K562 (cell line): ENCODE data around the gene OR56A5. TPM values are rescaled to one million over a fixed set of nuclear protein-coding genes. Genes with fewer than 3 reads are reported as not detected.

Source experiments
- ATAC-seq: fragments of 200-7000 bp; cut with Tn5 transposase; 3 replicates; pipeline ENCODE4 v1.9.1; 2020; ENCODE audit warnings: moderate library complexity
- BruUV-seq: library from RNA; stranded (reverse); fragments of 400-500 nt; replicated peaks from 2 replicates; lab custom pipeline; 2021; lab: Mats Ljungman, UMichigan
- CTCF ChIA-PET: fragments of 300-600 bp; formaldehyde crosslinking; extraction: SDS; loops from one replicate; lab custom pipeline; 2021; ENCODE audit warnings: low intra/inter-chr PET ratio; lab: Yijun Ruan, JAX
- POLR2A ChIA-PET: fragments of 300-600, 350-650 bp; sonication (Branson Sonifier 250); formaldehyde crosslinking; extraction: SDS; loops from one replicate; lab custom pipeline; 2021; ENCODE audit warnings: antibody characterized with exemption, inconsistent platforms; lab: Yijun Ruan, JAX
- DNase-seq, 4 experiments: peaks; one replicate each; pipeline versions ENCODE4 v3.0.0 to v3.0.0-alpha.2; 2011 to 2018; ENCODE audit warnings: low spot score in 3 of 4, mixed read lengths in 3 of 4; ENCODE audit errors: extremely low read depth in 1 of 4
- FAIRE-seq: peaks from 2 replicates; lab custom pipeline; 2011; peaks lifted over from hg19 to GRCh38; lab: Jason Lieb, UNC
- H2AFZ ChIP-seq: 2 replicates; pipeline ENCODE4 v1.6.0; 2011; ENCODE audit warnings: low read depth, low read length, control low read depth, inconsistent platforms
- H3K27ac ChIP-seq: fragments of 200-600 bp; 3 replicates; pipeline ENCODE4 v1.8.0; 2011; ENCODE audit warnings: low read depth, mild to moderate bottlenecking, control low read depth, inconsistent platforms, low read length, moderate library complexity, mixed read lengths; ENCODE audit errors: extremely low read depth
- H3K27me3 ChIP-seq, 2 experiments: fragments of 300-600 bp in 1 of 2; 2 replicates in 1 of 2; 3 replicates in 1 of 2; pipeline versions ENCODE4 v1.6.0 to v1.8.0; 2011; ENCODE audit warnings: inconsistent platforms in 2 of 2, low read length in 2 of 2, mild to moderate bottlenecking in 1 of 2, mixed read lengths in 1 of 2, moderate library complexity in 1 of 2; ENCODE audit not compliant: control insufficient read depth in 2 of 2, insufficient read depth in 2 of 2
- H3K36me3 ChIP-seq: fragments of 300-600 bp; 3 replicates; pipeline ENCODE4 v1.8.0; 2011; ENCODE audit warnings: mild to moderate bottlenecking, low read length, inconsistent platforms; ENCODE audit not compliant: control insufficient read depth, insufficient read depth
- H3K4me1 ChIP-seq, 2 experiments: fragments of 200-600 bp in 1 of 2; replicated peaks in 1 of 2; 2 replicates in 1 of 2; 3 replicates in 1 of 2; pipeline versions ENCODE4 v1.5.1 to v1.8.0; 2011; ENCODE audit warnings: inconsistent platforms in 2 of 2, low read length in 2 of 2, mild to moderate bottlenecking in 1 of 2, mixed read lengths in 1 of 2, moderate library complexity in 1 of 2; ENCODE audit not compliant: control insufficient read depth in 2 of 2, insufficient read depth in 2 of 2
- H3K4me2 ChIP-seq: 2 replicates; pipeline ENCODE4 v1.6.1; 2011; ENCODE audit warnings: low read length, control low read depth, inconsistent platforms, mixed read lengths; ENCODE audit not compliant: insufficient read depth
- H3K4me3 ChIP-seq: fragments of 200-600 bp; sonication (generic), shearing (Covaris generic); 2 replicates; pipeline ENCODE4 v1.5.1; 2016; ENCODE audit warnings: control low read depth, inconsistent platforms
- H3K79me2 ChIP-seq: fragments of 200-600 bp; 3 replicates; pipeline ENCODE4 v1.8.0; 2011; ENCODE audit warnings: low read length, inconsistent platforms; ENCODE audit not compliant: control insufficient read depth, insufficient read depth
- H3K9ac ChIP-seq, 2 experiments: 2 replicates each; pipeline versions ENCODE4 v1.6.0 to v1.6.1; 2011; ENCODE audit warnings: low read depth in 2 of 2, low read length in 2 of 2, control low read depth in 1 of 2, inconsistent platforms in 1 of 2, mild to moderate bottlenecking in 1 of 2, mixed read lengths in 1 of 2; ENCODE audit not compliant: insufficient read depth in 1 of 2
- H3K9me1 ChIP-seq: one replicate; pipeline ENCODE4 v1.6.0; 2011; ENCODE audit warnings: inconsistent platforms, mild to moderate bottlenecking, low read length, moderate library complexity; ENCODE audit not compliant: control insufficient read depth, insufficient read depth
- H3K9me3 ChIP-seq: replicated peaks from 2 replicates; pipeline ENCODE4 v1.5.1; 2011; ENCODE audit warnings: low read depth, low read length, inconsistent platforms; ENCODE audit not compliant: control insufficient read depth, insufficient read depth
- H4K20me1 ChIP-seq: replicated peaks from 2 replicates; pipeline ENCODE4 v1.6.1; 2011; ENCODE audit warnings: low read length, inconsistent platforms, mixed read lengths; ENCODE audit not compliant: control insufficient read depth, insufficient read depth
- CHD4 ChIP-seq: fragments of 200-600 bp; sonication (generic); IDR thresholded peaks from 3 replicates; pipeline ENCODE4 v1.6.1; 2012; ENCODE audit warnings: low read depth, mild to moderate bottlenecking, mixed read lengths, low read length, inconsistent platforms; ENCODE audit not compliant: insufficient read depth, insufficient replicate concordance, poor library complexity, severe bottlenecking
- HCFC1 ChIP-seq: IDR thresholded peaks from 2 replicates; pipeline ENCODE4 v1.6.1; 2012; ENCODE audit warnings: low read depth, low read length, improper control_type of control experiment
- KLF6 ChIP-seq: fragments of 250-450 bp; sonication (Bioruptor Pico); IDR thresholded peaks from 2 replicates; pipeline ENCODE4 v1.4.0; 2020; ENCODE audit warnings: mild to moderate bottlenecking, moderate library complexity, borderline replicate concordance
- NONO ChIP-seq, 2 experiments: fragments of 200-400 bp in 1 of 2; fragments of 450-650 bp in 1 of 2; formaldehyde crosslinking in 1 of 2; IDR thresholded peaks; 2 replicates each; pipeline ENCODE4 v1.6.1; 2017; ENCODE audit warnings: low read depth in 2 of 2, mild to moderate bottlenecking in 2 of 2, moderate library complexity in 2 of 2, low read length in 1 of 2
- PBX2 ChIP-seq, 2 experiments: IDR thresholded peaks in 1 of 2; conservative IDR thresholded peaks in 1 of 2; 2 replicates each; pipeline ENCODE4 v1.6.1; 2016; ENCODE audit warnings: low read depth in 2 of 2, mild to moderate bottlenecking in 1 of 2, missing compliant biosample characterization in 1 of 2, missing genetic modification characterization in 1 of 2, moderate library complexity in 1 of 2
- ZBTB7A ChIP-seq: IDR thresholded peaks from 2 replicates; pipeline ENCODE4 v1.6.1; 2011; ENCODE audit warnings: low read depth, mild to moderate bottlenecking, low read length, moderate library complexity, borderline replicate concordance; ENCODE audit not compliant: control insufficient read depth
- WGBS: fragments of 100-300 bp; shearing (Covaris generic); methylation state at CpG from one replicate; pipeline ENCODE4 v1.1.6; 2016; ENCODE audit warnings: low coverage, mixed read lengths; ENCODE audit not compliant: insufficient coverage; ENCODE audit errors: missing lambda C conversion rate; 5-methylcytosine and 5-hydroxymethylcytosine counted together
- in situ Hi-C: fragments of 300-500 bp; cut with MboI; formaldehyde crosslinking; loops from 4 replicates; pipeline ENCODE4 v1.15.0; 2018; ENCODE audit warnings: inconsistent platforms, mixed read lengths
- intact Hi-C: fragments of 100-400 bp; cut with micrococcal nuclease; formaldehyde crosslinking; loops from 2 replicates; pipeline ENCODE4 v1.14.2; 2022
- polyA plus RNA-seq, 8 experiments: library from polyadenylated mRNA; depleted of rRNA in 4 of 8; stranded (reverse) in 5 of 8; unstranded in 3 of 8; fragments of >200 nt; fragmentation: Nextera tagmentation in 2 of 8; fragmentation: Illumina TruSeq in 1 of 8; extraction: Ambion mirVana in 2 of 8; extraction: Trizol in 1 of 8; gene quantifications; 2 replicates each; pipeline versions ENCODE4 v1.2.1 to v1.2.3, GENCODE V29; 2011 to 2014; ENCODE audit warnings: inconsistent platforms in 1 of 8, missing spikeins in 1 of 8
- total RNA-seq, 7 experiments: library from RNA; depleted of rRNA in 6 of 7; stranded (reverse); fragments of >200 nt in 6 of 7; fragmentation: Illumina TruSeq in 2 of 7; extraction: Trizol in 2 of 7; gene quantifications; 2 replicates each; pipeline versions ENCODE4 v1.2.1 to v1.2.3, GENCODE V29; 2011 to 2021; ENCODE audit warnings: low replicate concordance in 1 of 7
- TF ChIP-seq, protein P1 (sequence below): fragments of 450-650 bp; IDR thresholded peaks from 2 replicates; pipeline ENCODE4 v1.6.1; 2017; ENCODE audit warnings: antibody characterized with exemption, mild to moderate bottlenecking

The OR56A5 gene
- total and polyA plus RNA-seq, 9 of the 15 experiments (the other 6 are each of a cell fraction or from before 2014, with no cell fraction given), result not detected

GRCh38 chr11:6012035-6012668 is 43.9 kb upstream of the OR56A5 start:
- FAIRE-seq, result no peak
- Histone ChIP-seq H3K4me1 (no peaks in the 10 kb centered on the region), H3K79me2 (no peaks in the 10 kb centered on the region), H3K36me3 (no peaks in the 10 kb centered on the region), H3K9me3 (no peaks in the 10 kb centered on the region; the same call in 1 of the 2 replicates), H2AFZ (no peak overlapping the region), H3K4me3 (no peak overlapping the region), H3K9me1 (no peaks in the 10 kb centered on the region), H3K9ac (no peak overlapping the region), H3K4me2 (no peak overlapping the region), H3K27me3 (no peaks in the 10 kb centered on the region), H3K27ac (no peak overlapping the region), H4K20me1 (no peaks in the 10 kb centered on the region)
- DNase-seq, result no peak
- in situ Hi-C loops, result no loop called here
- ATAC-seq, result no peak
- intact Hi-C loops, result no loop called here
- CTCF ChIA-PET, result no interaction called here
- POLR2A ChIA-PET, result no interaction called here
- TF ChIP-seq HCFC1, result no peak
- no TSS peak for BruUV-seq
- WGBS, result 0% methylated on average over 4 of the region's 4 CpGs

DNA sequence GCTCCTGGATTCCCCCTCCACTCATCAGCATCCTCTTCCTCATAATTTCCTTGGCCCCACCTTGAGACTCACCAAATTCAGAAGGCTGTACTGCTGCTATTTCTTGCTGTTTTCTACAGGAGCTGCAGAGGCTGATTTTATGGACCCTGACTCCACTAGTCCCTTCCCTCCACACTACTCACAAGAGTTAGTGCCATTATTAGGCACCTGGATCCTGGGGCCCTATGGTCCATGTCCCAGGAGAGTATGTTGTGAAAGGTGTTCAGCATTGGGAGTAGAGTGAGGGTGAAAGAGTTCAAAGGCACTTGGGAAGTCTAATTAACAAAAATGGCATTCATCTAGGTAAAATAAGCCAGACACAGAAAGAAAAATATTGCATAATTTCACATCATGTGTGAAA is 38.6 kb upstream of the OR56A5 start, which contains the start of gene OR56A4:
Gene OR56A4, minus strand, starts transcription at position 101 of the 400 bp plus-strand sequence. CDS start 3,954 bp downstream, outside the sequence.
- no peaks in the 10 kb centered on the region for H3K36me3 ChIP-seq
- TF ChIP-seq KLF6 (no peak), PBX2 (CRISPR knock-in tag; IDR thresholded peaks at IDR 0.05; ENCODE audit: low read depth) (no peak), PBX2 (tag; conservative IDR thresholded peaks at IDR 0.05; ENCODE audit: low read depth) (no peak), CHD4 (no peak), NONO (IDR thresholded peaks at IDR 0.05; ENCODE audit: low read depth in 2 of 2, low read length in 1 of 2) (no peak), ZBTB7A (no peak)
- TF ChIP-seq, protein P1, sequence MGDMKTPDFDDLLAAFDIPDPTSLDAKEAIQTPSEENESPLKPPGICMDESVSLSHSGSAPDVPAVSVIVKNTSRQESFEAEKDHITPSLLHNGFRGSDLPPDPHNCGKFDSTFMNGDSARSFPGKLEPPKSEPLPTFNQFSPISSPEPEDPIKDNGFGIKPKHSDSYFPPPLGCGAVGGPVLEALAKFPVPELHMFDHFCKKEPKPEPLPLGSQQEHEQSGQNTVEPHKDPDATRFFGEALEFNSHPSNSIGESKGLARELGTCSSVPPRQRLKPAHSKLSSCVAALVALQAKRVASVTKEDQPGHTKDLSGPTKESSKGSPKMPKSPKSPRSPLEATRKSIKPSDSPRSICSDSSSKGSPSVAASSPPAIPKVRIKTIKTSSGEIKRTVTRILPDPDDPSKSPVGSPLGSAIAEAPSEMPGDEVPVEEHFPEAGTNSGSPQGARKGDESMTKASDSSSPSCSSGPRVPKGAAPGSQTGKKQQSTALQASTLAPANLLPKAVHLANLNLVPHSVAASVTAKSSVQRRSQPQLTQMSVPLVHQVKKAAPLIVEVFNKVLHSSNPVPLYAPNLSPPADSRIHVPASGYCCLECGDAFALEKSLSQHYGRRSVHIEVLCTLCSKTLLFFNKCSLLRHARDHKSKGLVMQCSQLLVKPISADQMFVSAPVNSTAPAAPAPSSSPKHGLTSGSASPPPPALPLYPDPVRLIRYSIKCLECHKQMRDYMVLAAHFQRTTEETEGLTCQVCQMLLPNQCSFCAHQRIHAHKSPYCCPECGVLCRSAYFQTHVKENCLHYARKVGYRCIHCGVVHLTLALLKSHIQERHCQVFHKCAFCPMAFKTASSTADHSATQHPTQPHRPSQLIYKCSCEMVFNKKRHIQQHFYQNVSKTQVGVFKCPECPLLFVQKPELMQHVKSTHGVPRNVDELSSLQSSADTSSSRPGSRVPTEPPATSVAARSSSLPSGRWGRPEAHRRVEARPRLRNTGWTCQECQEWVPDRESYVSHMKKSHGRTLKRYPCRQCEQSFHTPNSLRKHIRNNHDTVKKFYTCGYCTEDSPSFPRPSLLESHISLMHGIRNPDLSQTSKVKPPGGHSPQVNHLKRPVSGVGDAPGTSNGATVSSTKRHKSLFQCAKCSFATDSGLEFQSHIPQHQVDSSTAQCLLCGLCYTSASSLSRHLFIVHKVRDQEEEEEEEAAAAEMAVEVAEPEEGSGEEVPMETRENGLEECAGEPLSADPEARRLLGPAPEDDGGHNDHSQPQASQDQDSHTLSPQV, result no peak

More for the DNA sequence above, 38.6 kb upstream of the OR56A5 start, which contains the start of gene OR56A4:
- no TSS peak for BruUV-seq
- DNase-seq (no peak), ATAC-seq (no peak), FAIRE-seq (no peak)
- POLR2A ChIA-PET, result no interaction called here
- Histone ChIP-seq H3K4me2 (no peak within 1 kb of the TSS), H3K27ac (no peak within 1 kb of the TSS), H3K9me3 (no peaks in the 10 kb centered on the region), H3K9me1 (no peaks in the 10 kb centered on the region), H3K79me2 (no peaks in the 10 kb centered on the region), H3K9ac (no peak within 1 kb of the TSS), H3K27me3 (no peaks in the 10 kb centered on the region; a peak in 1 of 5 replicates), H3K4me1 (no peaks in the 10 kb centered on the region), H3K4me3 (no peak within 1 kb of the TSS), H2AFZ (no peak within 1 kb of the TSS), H4K20me1 (no peaks in the 10 kb centered on the region)
- intact Hi-C loops, result no loop called here
- in situ Hi-C loops, result no loop called here
- CTCF ChIA-PET, result no interaction called here
